HEK293T (cell line): ENCODE results near the gene FBXO10.
"Not testable (repeated sequence)": the region's sequence is repeated elsewhere in the genome, so short reads cannot be mapped to it uniquely, and the experiment has no call there.

Experiments
- CTCF ChIA-PET: fragments of 350-600 bp; formaldehyde crosslinking; extraction: SDS; loops from one replicate; lab custom pipeline; 2021; ENCODE audit warnings: antibody characterized with exemption, inconsistent platforms; lab: Yijun Ruan, JAX
- POLR2A ChIA-PET: fragments of 350-600 bp; formaldehyde crosslinking; extraction: SDS; loops from one replicate; lab custom pipeline; 2020; ENCODE audit warnings: antibody characterized with exemption, inconsistent platforms; lab: Yijun Ruan, JAX
- DNase-seq: peaks from one replicate; pipeline ENCODE4 v3.0.0; 2012; ENCODE audit warnings: mixed read lengths; ENCODE audit errors: extremely low spot score
- ARNT ChIP-seq: fragments of 450-650 bp; IDR thresholded peaks from 2 replicates; pipeline ENCODE4 v1.6.1; 2017; ENCODE audit warnings: mild to moderate bottlenecking
- BHLHE40 ChIP-seq: fragments of 450-650 bp; IDR thresholded peaks from 2 replicates; pipeline ENCODE4 v1.6.1; 2016; ENCODE audit warnings: mild to moderate bottlenecking, moderate library complexity, borderline replicate concordance
- CTBP1 ChIP-seq: fragments of 450-650 bp; IDR thresholded peaks from 2 replicates; pipeline ENCODE4 v1.6.1; 2016; ENCODE audit warnings: borderline replicate concordance
- ELF4 ChIP-seq: fragments of 450-650 bp; IDR thresholded peaks from 2 replicates; pipeline ENCODE4 v1.6.1; 2017; ENCODE audit warnings: antibody characterized with exemption
- FOXA1 ChIP-seq: fragments of 450-650 bp; IDR thresholded peaks from 2 replicates; pipeline ENCODE4 v1.6.1; 2016; ENCODE audit warnings: mild to moderate bottlenecking
- FOXK2 ChIP-seq: fragments of 450-650 bp; IDR thresholded peaks from 2 replicates; pipeline ENCODE4 v1.6.1; 2016; ENCODE audit warnings: mild to moderate bottlenecking
- FOXM1 ChIP-seq: fragments of 450-650 bp; IDR thresholded peaks from 2 replicates; pipeline ENCODE4 v1.6.1; 2017; ENCODE audit warnings: mild to moderate bottlenecking, borderline replicate concordance
- HDGF ChIP-seq: fragments of 450-650 bp; IDR thresholded peaks from 2 replicates; pipeline ENCODE4 v1.6.1; 2017; ENCODE audit warnings: antibody characterized with exemption, borderline replicate concordance
- L3MBTL2 ChIP-seq: fragments of 450-650 bp; conservative IDR thresholded peaks from 2 replicates; pipeline ENCODE4 v1.6.1; 2016; ENCODE audit warnings: mild to moderate bottlenecking
- LEF1 ChIP-seq: fragments of 450-650 bp; IDR thresholded peaks from 2 replicates; pipeline ENCODE4 v1.6.1; 2017; ENCODE audit warnings: mild to moderate bottlenecking, borderline replicate concordance
- NFRKB ChIP-seq: fragments of 450-650 bp; IDR thresholded peaks from 2 replicates; pipeline ENCODE4 v1.6.1; 2016; ENCODE audit warnings: mild to moderate bottlenecking, moderate library complexity
- SP1 ChIP-seq: fragments of 450-650 bp; IDR thresholded peaks from 2 replicates; pipeline ENCODE4 v1.6.1; 2017
- SUZ12 ChIP-seq: fragments of 450-650 bp; IDR thresholded peaks from 2 replicates; pipeline ENCODE4 v1.6.1; 2016; ENCODE audit warnings: mild to moderate bottlenecking
- TARDBP ChIP-seq: fragments of 450-650 bp; IDR thresholded peaks from 2 replicates; pipeline ENCODE4 v1.6.1; 2016
- ZNF384 ChIP-seq: fragments of 450-650 bp; IDR thresholded peaks from 2 replicates; pipeline ENCODE4 v1.6.1; 2016
- TF ChIP-seq, protein P1 (sequence below): fragments of 450-650 bp; IDR thresholded peaks from 2 replicates; pipeline ENCODE4 v1.6.1; 2016

Gene FBXO10

DNA sequence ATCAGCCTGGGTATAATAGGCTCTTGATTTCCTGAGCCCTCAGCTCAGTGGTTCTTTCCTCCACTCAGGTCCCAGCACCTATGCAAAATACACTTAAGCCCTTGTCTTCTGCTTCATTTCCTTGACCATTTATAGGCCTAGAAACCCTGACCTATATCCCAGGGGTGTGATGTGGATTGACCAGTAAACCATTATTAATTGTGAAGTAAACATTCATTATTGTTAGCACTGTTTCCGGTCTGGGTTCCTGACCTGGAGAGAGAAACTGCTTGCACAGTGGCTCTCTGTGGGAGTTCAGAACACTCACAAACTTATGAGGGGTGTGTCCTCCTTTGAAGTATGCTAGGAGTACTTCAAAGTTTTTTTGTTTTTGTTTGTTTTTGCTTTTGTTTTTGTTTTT, 35.8 kb upstream of the FBXO10 start:
- no peak for DNase-seq
- POLR2A ChIA-PET: no interaction called here
- TF ChIP-seq NFRKB (no peak), TARDBP (no peak), SUZ12 (no peak), FOXA1 (no peak), SP1 (no peak)
- CTCF ChIA-PET: no interaction called here

DNA sequence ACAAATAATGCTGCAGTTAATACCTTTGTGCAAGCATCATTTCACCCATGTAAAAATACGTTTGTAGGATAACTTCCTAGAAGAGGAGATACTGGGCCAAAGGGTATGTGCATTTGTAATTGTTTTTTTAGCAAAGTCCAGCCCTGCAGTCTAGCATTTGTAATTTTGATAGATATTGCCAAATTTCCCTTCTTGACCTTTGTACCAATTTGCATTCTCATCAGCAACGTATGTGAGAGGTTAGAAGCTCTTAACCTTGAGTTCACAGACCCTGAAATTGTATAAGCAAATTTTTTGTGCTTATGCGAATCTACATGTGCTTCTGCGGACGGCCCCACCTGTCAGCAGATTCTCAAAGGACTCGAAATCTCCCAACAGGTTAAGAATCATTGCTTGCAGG, 34.8 kb upstream of the FBXO10 start:
- DNase-seq: no peak
- no peak for TF ChIP-seq LEF1
- ChIA-PET CTCF (no interaction called here), POLR2A (no interaction called here)

DNA sequence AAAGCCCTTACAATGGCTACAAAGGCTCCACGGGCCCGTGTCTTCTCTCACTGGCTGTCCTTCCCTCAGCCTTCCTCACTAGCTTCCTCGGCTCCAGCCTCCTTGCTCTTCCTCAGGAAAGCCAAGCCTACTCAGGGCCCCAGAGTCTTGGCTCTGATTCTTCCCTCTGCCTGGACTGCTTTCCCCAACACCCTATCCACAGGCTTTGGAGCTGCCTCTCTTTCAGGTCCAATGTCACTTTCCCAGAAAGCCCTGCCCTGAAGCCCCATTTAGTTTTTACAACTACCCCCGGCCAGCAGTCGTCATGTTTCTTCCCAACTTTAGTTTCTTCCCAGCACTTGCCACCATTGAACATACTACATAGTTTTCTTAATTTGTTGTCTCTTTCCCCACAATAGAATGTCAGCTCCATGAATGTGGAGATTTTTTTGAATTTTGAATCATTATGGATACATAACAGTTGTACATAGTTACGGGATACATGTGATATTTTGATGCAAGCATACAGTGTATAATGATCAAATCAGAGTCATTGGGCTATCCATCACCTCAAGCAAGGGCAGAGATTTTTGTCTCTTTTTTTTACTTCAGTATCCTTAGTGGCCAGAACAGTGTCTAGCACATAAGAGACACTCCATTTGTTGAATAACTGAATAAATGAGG, 33.7 kb upstream of the FBXO10 start:
- CTCF ChIA-PET: no interaction called here
- POLR2A ChIA-PET: no interaction called here
- TF ChIP-seq, protein P1, sequence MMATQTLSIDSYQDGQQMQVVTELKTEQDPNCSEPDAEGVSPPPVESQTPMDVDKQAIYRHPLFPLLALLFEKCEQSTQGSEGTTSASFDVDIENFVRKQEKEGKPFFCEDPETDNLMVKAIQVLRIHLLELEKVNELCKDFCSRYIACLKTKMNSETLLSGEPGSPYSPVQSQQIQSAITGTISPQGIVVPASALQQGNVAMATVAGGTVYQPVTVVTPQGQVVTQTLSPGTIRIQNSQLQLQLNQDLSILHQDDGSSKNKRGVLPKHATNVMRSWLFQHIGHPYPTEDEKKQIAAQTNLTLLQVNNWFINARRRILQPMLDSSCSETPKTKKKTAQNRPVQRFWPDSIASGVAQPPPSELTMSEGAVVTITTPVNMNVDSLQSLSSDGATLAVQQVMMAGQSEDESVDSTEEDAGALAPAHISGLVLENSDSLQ: no peak
- TF ChIP-seq ZNF384: no peak
- TF ChIP-seq TARDBP: no peak
- no peak for TF ChIP-seq SP1
- TF ChIP-seq CTBP1: no peak
- TF ChIP-seq NFRKB: no peak
- no peak for TF ChIP-seq BHLHE40
- TF ChIP-seq SUZ12: no peak
- TF ChIP-seq LEF1: no peak
- TF ChIP-seq FOXA1: no peak
- no peak for TF ChIP-seq L3MBTL2
- no peak for TF ChIP-seq ARNT
- TF ChIP-seq HDGF: no peak
- no peak for TF ChIP-seq FOXK2
- no peak for TF ChIP-seq FOXM1
- no peak for TF ChIP-seq ELF4
- DNase-seq: no peak

DNA sequence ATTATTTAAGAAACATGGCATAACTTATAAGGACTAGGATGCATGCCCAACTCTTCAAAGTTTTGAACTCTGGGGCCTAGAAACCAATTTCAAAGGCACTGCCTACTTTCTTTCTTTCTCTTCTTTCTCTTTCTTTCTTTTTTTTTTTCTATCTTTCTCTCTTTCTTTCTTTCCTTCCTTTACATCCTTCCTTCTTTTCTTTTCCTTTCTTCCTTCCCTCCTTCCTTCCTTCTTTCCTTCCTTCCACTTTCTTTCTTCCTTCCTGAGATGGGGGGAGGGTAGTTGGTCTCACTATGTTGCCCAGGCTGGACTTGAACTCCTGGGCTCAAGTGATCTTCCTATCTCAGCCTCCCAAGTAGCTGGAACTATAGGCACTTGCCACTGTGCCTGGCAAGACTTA, 32.1 kb upstream of the FBXO10 start:
- POLR2A ChIA-PET: no interaction called here
- CTCF ChIA-PET: no interaction called here
- TF ChIP-seq FOXK2: no peak
- no peak for TF ChIP-seq FOXM1
- TF ChIP-seq BHLHE40: no peak
- TF ChIP-seq LEF1: no peak
- no peak for TF ChIP-seq FOXA1

DNA sequence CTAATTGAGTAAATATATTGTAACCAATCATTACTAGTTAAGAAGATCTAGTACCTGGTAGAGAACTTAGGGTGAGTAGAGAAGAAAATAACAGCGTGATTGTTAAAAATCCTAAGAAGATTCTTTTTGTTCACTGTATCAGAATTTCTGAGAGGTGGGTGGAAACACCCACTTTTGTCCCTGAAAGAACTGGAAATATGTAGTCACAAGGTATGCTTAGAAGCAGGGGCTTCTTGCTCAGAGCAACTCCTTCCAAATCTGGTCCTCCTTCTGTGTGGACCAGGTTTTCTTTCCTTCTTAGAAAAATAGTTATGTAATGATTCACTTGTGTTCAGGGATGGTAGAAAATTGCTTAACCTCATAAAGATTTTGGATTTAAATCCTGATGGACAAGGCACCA, 28.1 kb upstream of the FBXO10 start:
- CTCF ChIA-PET: no interaction called here
- TF ChIP-seq ELF4 (no peak), SP1 (no peak), L3MBTL2 (no peak), FOXA1 (no peak), FOXK2 (no peak), HDGF (no peak), CTBP1 (no peak), ZNF384 (no peak), TARDBP (no peak), BHLHE40 (no peak)
- no peak for DNase-seq
- POLR2A ChIA-PET: no interaction called here

More for the DNA sequence above, 32.1 kb upstream of the FBXO10 start:
- DNase-seq: no peak

DNA sequence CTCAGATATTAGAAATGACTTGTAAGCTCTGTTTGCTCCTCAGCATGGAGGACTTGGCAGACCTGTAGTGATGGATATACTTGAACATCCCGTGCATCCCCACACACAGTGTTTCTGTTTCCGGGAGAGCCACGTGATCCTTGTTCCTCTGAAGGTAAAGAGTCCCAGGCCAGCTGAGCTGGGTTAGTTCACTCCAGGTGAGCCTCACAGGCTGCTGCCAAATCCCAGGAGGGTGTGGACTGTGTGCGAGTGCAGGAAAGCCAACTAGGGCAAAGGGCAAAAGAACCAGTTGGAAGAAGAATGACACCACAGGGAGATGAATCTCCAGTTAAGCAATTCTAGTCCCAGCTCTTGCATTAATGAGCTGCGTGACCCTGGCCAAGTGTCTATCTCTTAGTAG, 26.6 kb upstream of the FBXO10 start:
- TF ChIP-seq FOXM1 (no peak), L3MBTL2 (no peak), HDGF (no peak), TARDBP (no peak), ELF4 (no peak), SP1 (no peak), SUZ12 (no peak), LEF1 (no peak)
- TF ChIP-seq, protein P1: no peak
- DNase-seq: no peak
- POLR2A ChIA-PET: interaction anchor here (0.9 kb wide), 1 partner anchor 11 kb away, joined by 3 read pairs; the partner anchor contains the start of gene TOMM5
- CTCF ChIA-PET: no interaction called here

DNA sequence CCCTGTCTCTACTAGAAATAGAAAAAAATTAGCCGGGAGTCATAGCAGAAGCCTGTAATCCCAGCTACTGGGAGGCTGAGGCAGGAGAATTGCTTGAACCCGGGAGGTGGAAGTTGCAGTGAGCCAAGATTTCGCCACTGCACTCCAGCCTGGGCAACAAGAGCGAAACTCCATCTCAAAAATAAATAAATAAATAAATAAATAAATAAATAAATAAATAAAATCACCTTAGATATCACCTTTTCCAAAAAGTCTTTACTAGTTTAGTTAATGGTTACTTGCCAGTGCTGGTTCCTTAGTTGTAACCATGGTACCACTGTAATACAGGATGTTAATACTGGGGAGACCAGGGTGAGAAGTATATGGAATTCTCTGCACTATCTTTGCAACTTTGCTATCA, 25.9 kb upstream of the FBXO10 start:
- DNase-seq, CTCF ChIA-PET: not testable (repeated sequence)
- POLR2A ChIA-PET: interaction anchor here (0.9 kb wide), 1 partner anchor 10 kb away, joined by 3 read pairs; the partner anchor contains the start of gene TOMM5

DNA sequence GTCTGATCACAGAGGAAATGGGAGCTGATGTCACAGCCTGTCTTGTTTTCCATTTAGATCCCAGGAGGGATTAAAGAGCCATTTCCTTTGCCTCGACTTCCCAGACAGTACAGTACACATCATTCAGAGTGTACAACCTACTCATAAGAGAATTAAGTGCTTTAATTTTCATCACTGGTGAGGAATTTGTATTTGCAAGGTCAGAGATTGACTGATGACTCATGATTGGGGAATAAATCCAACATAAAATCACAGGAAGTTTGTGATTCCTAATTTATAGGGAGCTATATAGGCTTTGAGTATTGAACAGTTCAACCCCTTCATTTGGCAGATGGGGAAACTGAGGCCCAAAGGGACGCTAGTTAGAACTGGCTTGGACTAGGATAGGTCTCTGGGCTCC, 20.3 kb upstream of the FBXO10 start:
- no peak for TF ChIP-seq BHLHE40
- TF ChIP-seq LEF1: no peak
- no peak for TF ChIP-seq ARNT
- TF ChIP-seq L3MBTL2: no peak
- no peak for TF ChIP-seq ELF4
- TF ChIP-seq FOXA1: no peak
- no peak for TF ChIP-seq FOXK2
- TF ChIP-seq, protein P1: no peak
- TF ChIP-seq CTBP1: no peak
- no peak for TF ChIP-seq SUZ12
- TF ChIP-seq TARDBP: no peak
- ChIA-PET POLR2A (no interaction called here), CTCF (no interaction called here)
- DNase-seq: no peak
